Ishikawa (cell line): ENCODE data around the gene RAD50.

Experiments
- CEBPB ChIP-seq: IDR thresholded peaks from 2 replicates; pipeline ENCODE4 v1.6.1; 2012
- CREB1 ChIP-seq: IDR thresholded peaks from 2 replicates; pipeline ENCODE4 v1.6.1; 2012; ENCODE audit warnings: low read depth
- EGR1 ChIP-seq: IDR thresholded peaks from 2 replicates; pipeline ENCODE4 v1.6.1; 2012
- EP300 ChIP-seq: IDR thresholded peaks from 2 replicates; pipeline ENCODE4 v1.6.1; 2012; ENCODE audit warnings: borderline replicate concordance
- FOXM1 ChIP-seq: IDR thresholded peaks from 2 replicates; pipeline ENCODE4 v1.6.1; 2012; ENCODE audit warnings: low read depth, borderline replicate concordance
- MAX ChIP-seq: IDR thresholded peaks from 2 replicates; pipeline ENCODE4 v1.6.1; 2012
- RAD21 ChIP-seq: IDR thresholded peaks from 2 replicates; pipeline ENCODE4 v1.6.1; 2012; ENCODE audit warnings: low read depth
- REST ChIP-seq: IDR thresholded peaks from 2 replicates; pipeline ENCODE4 v1.6.1; 2012; ENCODE audit warnings: low read depth, mild to moderate bottlenecking
- TAF1 ChIP-seq: IDR thresholded peaks from 2 replicates; pipeline ENCODE4 v1.6.1; 2012; ENCODE audit warnings: low read depth, mild to moderate bottlenecking
- TCF12 ChIP-seq: IDR thresholded peaks from 2 replicates; pipeline ENCODE4 v1.6.1; 2012; ENCODE audit warnings: low read depth
- TEAD4 ChIP-seq: IDR thresholded peaks from 2 replicates; pipeline ENCODE4 v1.6.1; 2012
- USF1 ChIP-seq: IDR thresholded peaks from 2 replicates; pipeline ENCODE4 v1.6.1; 2012
- YY1 ChIP-seq: IDR thresholded peaks from 2 replicates; pipeline ENCODE4 v1.6.1; 2012; ENCODE audit warnings: low read depth

- TF ChIP-seq TAF1 (no peak), MAX (no peak), EGR1 (no peak), EP300 (no peak), YY1 (no peak), CREB1 (no peak), FOXM1 (no peak), TEAD4 (no peak), USF1 (no peak), REST (no peak), RAD21 (no peak), TCF12 (no peak), CEBPB (no peak)
Measured at GRCh38 chr5:132528866-132529634, 27.7 kb upstream of the RAD50 start.
